Measurements from ENCODE around the gene SASH1. TPM values are rescaled to one million over a fixed set of nuclear protein-coding genes. Genes with fewer than 3 reads are reported as not detected.

The SASH1 gene
- total RNA-seq, 1 experiment from 2014 or later: 27.4 TPM

DNA sequence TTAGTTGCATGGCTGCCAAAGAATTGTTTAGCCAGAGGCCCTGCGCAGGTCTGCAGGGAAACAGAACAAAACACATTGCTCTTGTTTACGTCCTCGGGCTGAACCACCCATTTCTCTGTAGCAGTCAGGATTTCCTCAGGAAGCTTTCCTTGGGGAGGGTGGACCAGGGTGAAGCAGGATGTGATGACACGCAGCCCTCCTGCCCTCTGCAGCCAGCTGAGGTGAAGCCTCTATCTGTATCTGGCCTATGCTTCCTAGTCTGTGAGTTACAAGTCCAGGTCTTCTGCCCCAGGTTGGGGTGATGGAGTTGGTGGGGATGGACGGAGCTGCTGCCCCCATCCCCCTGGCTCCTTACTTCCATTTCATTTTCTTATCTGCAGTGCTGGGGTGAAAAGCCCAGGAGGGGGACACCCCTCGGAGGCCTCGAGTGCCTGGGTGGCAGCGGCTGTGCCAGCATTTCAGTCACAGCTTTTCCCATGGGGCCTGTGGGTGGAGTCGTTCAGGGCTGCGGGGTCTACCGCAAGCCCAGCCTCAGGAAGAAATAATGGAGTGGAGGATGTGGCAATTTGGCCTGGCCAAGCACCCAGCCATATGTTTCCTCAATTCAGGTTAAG is 24.9 kb downstream of the SASH1 start:
- Mint-ChIP-seq H3K4me1 (peaks cover 62% of the 10 kb centered on the region), H3K4me3 (no peak overlapping the region), H3K27ac (peak overlapping the region; percentile 54), H3K27me3 (ENCODE audit: low read depth) (no peaks in the 10 kb centered on the region), H3K36me3 (peaks cover 9% of the 10 kb centered on the region; the same call in 1 of the 2 replicates), H3K9me3 (no peaks in the 10 kb centered on the region)
- ChIA-PET CTCF (no interaction called here), POLR2A (no interaction called here)
- DNase-seq (ENCODE audit: low spot score): no peak
- peak; percentile 79 for ATAC-seq
- no peak for TF ChIP-seq ZNF396 (CRISPR knock-in tag; IDR thresholded peaks at IDR 0.05; ENCODE audit: borderline replicate concordance)
- TF ChIP-seq SMAD4 (CRISPR knock-in tag; IDR thresholded peaks at IDR 0.05): no peak
- TF ChIP-seq SMAD3 (CRISPR knock-in tag; IDR thresholded peaks at IDR 0.05; ENCODE audit: borderline replicate concordance): no peak
- TF ChIP-seq E2F1 (CRISPR knock-in tag; IDR thresholded peaks at IDR 0.05): no peak
- TF ChIP-seq, protein P1, sequence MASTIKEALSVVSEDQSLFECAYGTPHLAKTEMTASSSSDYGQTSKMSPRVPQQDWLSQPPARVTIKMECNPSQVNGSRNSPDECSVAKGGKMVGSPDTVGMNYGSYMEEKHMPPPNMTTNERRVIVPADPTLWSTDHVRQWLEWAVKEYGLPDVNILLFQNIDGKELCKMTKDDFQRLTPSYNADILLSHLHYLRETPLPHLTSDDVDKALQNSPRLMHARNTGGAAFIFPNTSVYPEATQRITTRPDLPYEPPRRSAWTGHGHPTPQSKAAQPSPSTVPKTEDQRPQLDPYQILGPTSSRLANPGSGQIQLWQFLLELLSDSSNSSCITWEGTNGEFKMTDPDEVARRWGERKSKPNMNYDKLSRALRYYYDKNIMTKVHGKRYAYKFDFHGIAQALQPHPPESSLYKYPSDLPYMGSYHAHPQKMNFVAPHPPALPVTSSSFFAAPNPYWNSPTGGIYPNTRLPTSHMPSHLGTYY (CRISPR knock-in tag; IDR thresholded peaks at IDR 0.05): no peak
- no peak for TF ChIP-seq FOXJ3 (CRISPR knock-in tag; IDR thresholded peaks at IDR 0.05; ENCODE audit: borderline replicate concordance)
- TF ChIP-seq, protein P2, sequence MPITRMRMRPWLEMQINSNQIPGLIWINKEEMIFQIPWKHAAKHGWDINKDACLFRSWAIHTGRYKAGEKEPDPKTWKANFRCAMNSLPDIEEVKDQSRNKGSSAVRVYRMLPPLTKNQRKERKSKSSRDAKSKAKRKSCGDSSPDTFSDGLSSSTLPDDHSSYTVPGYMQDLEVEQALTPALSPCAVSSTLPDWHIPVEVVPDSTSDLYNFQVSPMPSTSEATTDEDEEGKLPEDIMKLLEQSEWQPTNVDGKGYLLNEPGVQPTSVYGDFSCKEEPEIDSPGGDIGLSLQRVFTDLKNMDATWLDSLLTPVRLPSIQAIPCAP (CRISPR knock-in tag; IDR thresholded peaks at IDR 0.05): no peak
- TF ChIP-seq, protein P3, sequence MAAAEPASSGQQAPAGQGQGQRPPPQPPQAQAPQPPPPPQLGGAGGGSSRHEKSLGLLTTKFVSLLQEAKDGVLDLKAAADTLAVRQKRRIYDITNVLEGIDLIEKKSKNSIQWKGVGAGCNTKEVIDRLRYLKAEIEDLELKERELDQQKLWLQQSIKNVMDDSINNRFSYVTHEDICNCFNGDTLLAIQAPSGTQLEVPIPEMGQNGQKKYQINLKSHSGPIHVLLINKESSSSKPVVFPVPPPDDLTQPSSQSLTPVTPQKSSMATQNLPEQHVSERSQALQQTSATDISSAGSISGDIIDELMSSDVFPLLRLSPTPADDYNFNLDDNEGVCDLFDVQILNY (CRISPR knock-in tag; IDR thresholded peaks at IDR 0.05): no peak
- no peak for TF ChIP-seq ATF1 (CRISPR knock-in tag; IDR thresholded peaks at IDR 0.05)

DNA sequence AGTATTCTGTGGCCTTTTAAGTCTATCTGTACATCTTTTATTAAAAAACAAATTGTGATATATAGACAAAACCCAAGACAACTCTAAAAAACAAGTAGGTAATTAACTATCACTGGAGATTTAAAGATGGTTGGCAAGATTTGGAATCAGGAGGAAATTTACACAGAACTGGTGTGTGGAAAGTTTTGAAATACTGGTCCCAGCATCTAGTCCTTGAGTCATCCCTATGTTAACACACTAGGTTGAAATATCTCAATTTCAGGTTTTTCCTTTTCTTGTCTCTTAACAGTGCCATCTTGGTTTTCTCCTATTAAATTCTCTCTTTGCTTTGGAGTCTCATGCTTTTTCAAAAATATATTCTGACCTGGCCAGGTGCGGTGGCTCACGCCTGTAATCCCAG is 27.5 kb downstream of the SASH1 start:
- no peaks in the 10 kb centered on the region for H3K36me3 Mint-ChIP-seq
- H3K9me3 Mint-ChIP-seq: no peaks in the 10 kb centered on the region
- H3K4me3 Mint-ChIP-seq: no peak overlapping the region
- no peak overlapping the region for H3K27ac Mint-ChIP-seq
- DNase-seq (ENCODE audit: low spot score) (no peak), ATAC-seq (no peak)
- no peaks in the 10 kb centered on the region for H3K27me3 Mint-ChIP-seq (ENCODE audit: low read depth)
- ChIA-PET POLR2A (no interaction called here), CTCF (no interaction called here)
- peaks cover 58% of the 10 kb centered on the region for H3K4me1 Mint-ChIP-seq
- TF ChIP-seq PRDM15 (CRISPR knock-in tag; IDR thresholded peaks at IDR 0.05) (no peak), ZNF121 (CRISPR knock-in tag; IDR thresholded peaks at IDR 0.05) (no peak), TP53 (CRISPR knock-in tag; IDR thresholded peaks at IDR 0.05) (no peak), ZNF263 (CRISPR knock-in tag; IDR thresholded peaks at IDR 0.05; ENCODE audit: low read depth) (no peak), CREB1 (CRISPR knock-in tag; IDR thresholded peaks at IDR 0.05) (no peak), TEAD4 (CRISPR knock-in tag; IDR thresholded peaks at IDR 0.05) (no peak), FOXP1 (CRISPR knock-in tag; IDR thresholded peaks at IDR 0.05; ENCODE audit: borderline replicate concordance) (no peak), ATF2 (CRISPR knock-in tag; IDR thresholded peaks at IDR 0.05; ENCODE audit: borderline replicate concordance, low read depth) (no peak)
- TF ChIP-seq, protein P4, sequence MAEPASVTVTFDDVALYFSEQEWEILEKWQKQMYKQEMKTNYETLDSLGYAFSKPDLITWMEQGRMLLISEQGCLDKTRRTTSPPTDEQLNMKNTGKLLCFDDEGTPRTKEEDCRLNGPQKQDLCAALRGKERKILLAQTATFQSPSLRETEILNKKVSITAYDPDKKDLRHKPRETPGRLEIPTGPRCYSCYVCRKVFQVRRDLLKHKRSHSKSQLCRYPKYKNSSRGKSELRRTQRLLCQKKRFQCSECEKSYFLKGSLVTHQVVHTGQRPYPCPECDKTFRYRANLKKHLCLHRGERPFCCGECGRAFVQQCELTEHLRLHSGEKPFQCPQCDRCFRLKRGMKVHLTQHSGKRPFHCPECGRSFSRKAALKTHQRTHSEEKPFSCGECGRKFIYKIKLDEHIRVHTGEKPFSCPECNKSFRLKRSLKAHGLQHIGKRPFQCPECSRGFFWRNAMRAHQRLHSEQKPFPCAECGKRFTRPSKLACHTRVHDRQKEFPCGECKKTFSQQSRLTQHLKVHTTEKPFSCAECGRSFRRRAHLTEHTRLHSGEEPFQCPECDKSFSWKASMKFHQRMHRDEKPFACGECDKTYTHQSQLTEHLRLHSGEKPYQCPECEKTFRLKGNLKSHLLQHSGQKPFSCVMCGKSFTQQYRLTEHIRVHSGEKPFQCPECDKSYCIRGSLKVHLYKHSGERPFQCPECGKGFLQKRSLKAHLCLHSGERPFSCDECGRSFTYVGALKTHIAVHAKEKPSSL (CRISPR knock-in tag; conservative IDR thresholded peaks at IDR 0.05): no peak
- TF ChIP-seq, protein P5, sequence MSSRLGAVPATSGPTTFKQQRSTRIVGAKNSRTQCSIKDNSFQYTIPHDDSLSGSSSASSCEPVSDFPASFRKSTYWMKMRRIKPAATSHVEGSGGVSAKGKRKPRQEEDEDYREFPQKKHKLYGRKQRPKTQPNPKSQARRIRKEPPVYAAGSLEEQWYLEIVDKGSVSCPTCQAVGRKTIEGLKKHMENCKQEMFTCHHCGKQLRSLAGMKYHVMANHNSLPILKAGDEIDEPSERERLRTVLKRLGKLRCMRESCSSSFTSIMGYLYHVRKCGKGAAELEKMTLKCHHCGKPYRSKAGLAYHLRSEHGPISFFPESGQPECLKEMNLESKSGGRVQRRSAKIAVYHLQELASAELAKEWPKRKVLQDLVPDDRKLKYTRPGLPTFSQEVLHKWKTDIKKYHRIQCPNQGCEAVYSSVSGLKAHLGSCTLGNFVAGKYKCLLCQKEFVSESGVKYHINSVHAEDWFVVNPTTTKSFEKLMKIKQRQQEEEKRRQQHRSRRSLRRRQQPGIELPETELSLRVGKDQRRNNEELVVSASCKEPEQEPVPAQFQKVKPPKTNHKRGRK (CRISPR knock-in tag; IDR thresholded peaks at IDR 0.05; ENCODE audit: borderline replicate concordance): no peak

Data from WTC11 (cell line).